DMS53 treated with DMSO at 0.1 percent for 48 hours (cell line): Measurements from ENCODE around the gene OR11A1.
A peak's percentile ranks its signal among the peaks of the same experiment; 100 is the strongest.
"Not testable (repeated sequence)": the region's sequence is repeated elsewhere in the genome, so short reads cannot be mapped to it uniquely, and the experiment has no call there.

Source experiments
- DNase-seq: peaks from one replicate; lab custom pipeline; 2025; ENCODE audit not compliant: unreplicated experiment; lab: John Stamatoyannopoulos, UW

The OR11A1 gene

DNA sequence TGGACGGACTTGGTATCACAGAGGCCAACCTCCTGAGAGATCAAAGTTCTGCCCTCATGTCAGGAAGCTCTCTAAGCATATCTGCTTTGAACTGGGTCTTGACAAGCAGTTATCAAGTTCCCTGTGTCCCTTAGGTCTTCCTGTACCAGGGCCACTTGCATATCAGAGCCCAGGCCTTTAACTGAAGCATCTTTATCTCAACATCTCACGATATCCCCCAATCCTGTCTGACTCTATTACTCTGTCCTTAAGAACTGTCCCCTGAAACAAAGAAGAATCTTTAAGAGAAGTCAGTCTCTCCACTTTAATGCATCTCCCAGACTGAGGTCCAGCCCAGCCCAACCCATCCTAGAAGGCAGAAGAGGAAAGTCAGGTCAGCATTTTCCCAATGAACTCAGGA is 22.7 kb upstream of the OR11A1 start:
- no peak for DNase-seq

GRCh38 chr6:29478740-29479139 is 21.9 kb upstream of the OR11A1 start:
- no peak for DNase-seq

- DNase-seq = no peak
Observed at GRCh38 chr6:29477923-29478450, 21.1 kb upstream of the OR11A1 start.

GRCh38 chr6:29474996-29475395 is 18.1 kb upstream of the OR11A1 start:
- no peak for DNase-seq

- no peak for DNase-seq
Observed at GRCh38 chr6:29466241-29466640, 9.4 kb upstream of the OR11A1 start.

DNA sequence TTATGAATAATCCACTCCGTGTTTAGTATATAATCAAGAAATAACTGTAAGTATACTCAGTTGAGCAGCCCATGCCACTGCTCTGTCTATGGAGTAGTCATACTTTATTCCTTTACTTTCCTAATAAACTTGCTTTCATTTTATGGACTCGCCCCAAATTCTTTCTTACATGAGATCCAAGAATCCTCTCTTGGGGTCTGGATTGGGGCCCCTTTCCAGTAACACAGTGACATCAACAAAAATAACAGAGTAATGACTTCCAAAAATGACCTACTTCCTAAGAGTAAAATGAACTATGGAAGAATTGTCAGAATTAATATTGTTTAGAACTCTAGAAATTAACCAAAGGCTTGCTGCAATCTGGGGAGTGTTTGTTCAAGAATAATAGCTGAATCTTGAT is 8.9 kb upstream of the OR11A1 start:
- no peak for DNase-seq

DNA sequence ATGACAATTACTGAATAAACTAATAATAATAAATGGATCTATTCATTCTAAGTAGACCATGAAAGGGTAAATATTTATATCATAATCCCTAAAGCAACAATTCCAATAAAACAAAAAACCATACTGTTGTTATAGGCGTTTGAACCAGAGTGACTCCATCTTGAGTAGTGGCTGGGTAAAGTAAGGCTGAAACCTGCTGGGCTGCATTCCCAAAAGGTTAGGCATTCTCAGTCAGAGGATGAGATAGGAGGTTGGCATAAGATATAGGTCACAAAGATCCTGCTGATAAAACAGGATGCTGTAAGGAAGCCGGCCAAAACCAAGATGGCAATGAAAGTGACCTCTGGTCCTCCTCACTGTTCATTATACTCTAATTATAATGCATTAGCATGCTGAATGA is 8.4 kb upstream of the OR11A1 start:
- peak; percentile 12 for DNase-seq

GRCh38 chr6:29462022-29462421 is 5.2 kb upstream of the OR11A1 start:
- no peak for DNase-seq

- no peak for DNase-seq
Observed at GRCh38 chr6:29461021-29461814, 4.3 kb upstream of the OR11A1 start.

- DNase-seq = no peak
Observed at GRCh38 chr6:29451471-29452193, 5.2 kb downstream of the OR11A1 start.

DNA sequence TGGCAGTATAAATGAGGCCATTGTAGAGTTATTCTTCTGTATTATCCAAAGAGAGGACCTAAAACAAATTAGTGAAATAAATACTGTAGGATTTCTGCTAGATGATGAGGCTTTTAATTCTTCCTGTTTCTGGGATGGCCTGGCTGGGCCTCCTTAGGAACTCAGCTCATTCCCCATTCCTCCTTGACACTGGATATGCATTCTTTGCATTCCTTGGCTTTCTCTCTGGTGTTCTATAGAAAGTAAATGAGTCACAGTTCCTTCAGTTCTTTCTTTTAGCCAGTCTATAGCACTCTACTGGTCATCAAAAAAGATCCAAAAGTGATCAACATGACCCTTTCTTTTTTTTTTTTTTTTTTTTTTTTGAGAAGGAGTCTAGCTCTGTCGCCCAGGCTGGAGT is 9.2 kb downstream of the OR11A1 start:
- DNase-seq = no peak

DNA sequence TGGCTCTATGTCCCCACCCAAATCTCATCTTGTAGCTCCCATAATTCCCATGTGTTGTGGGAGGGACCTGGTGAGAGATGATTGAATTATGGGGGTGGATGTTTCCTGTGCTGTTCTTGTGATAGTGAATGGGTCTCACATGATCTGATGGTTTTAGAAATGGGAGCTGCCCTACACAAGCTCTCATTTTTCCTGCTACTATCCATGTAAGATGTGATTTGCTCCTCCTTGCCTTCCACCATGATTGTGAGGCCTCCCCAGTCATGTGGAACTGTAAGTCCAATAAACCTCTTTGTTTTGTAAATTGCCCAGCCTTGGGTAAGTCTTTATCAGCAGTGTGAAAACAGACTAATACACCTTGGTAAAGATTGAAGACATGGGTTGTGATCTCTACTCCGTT is 12.8 kb downstream of the OR11A1 start:
- DNase-seq = not testable (repeated sequence)

GRCh38 chr6:29442719-29443118 is 14.2 kb downstream of the OR11A1 start:
- DNase-seq = no peak

DNA sequence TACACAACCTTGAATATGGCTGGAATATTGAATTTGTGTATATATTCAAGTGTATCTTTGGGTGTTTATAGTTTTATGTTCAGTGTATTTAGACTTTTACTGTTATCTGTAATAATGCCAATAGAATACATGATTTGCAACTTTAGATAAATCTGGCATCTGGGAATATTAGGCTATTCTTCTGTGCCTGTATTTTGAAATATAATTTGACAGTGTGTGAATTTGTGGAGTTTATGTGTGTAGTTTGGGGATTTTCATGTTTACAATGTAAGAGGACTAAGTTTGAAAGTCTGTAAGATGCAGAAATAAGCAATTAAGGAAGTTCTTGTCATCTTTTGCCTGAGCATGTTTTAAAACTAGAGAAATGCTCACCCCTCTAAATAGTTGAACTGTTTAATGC is 17.9 kb downstream of the OR11A1 start, which contains the start of gene OR10C1:
TSS of gene OR10C1 (plus strand) at position 301 of the 400 bp plus-strand sequence. CDS start 710 bp downstream, outside the sequence.
- no peak for DNase-seq

GRCh38 chr6:29436730-29437129 is 20.1 kb downstream of the OR11A1 start:
- DNase-seq = not testable (repeated sequence)

DNA sequence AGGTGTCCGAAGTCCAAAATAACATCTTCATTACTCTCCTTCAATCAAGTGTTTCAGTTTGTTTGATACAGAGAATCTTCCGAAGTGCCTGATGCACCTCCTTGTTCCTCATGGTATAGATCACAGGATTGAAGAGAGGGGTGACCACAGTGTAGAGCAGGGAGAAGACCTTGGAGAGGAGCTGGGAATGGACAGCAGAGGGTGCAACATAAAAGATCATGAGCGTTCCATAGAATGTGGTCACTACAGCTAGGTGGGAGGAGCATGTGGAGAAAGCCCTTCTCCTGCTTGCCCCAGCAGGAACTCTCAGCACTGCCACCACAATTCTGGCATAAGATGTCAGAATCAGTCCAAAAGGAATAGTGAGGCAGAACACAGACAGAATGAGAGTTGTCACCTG is 30.2 kb downstream of the OR11A1 start:
- no peak for DNase-seq

- no peak for DNase-seq
Observed at GRCh38 chr6:29425075-29425474, 31.8 kb downstream of the OR11A1 start.

DNA sequence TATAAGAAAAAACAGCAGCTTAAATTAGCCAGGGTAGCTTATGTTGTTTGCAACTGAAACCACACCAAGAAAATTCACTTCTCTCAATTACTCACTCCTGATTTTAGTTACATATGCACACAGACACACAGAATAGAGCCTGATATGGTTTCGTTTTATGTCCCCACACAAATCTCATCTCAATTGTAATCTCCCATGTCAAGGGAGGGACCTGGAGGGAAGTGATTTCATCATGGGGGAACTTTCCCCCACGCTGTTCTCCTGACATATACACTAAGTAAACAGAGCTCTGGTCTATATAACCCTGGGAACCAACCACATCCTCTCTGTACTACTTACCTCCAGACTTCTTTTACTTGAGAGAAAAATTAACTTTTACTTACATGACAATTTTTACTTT is 32.3 kb downstream of the OR11A1 start:
- no peak for DNase-seq

DNA sequence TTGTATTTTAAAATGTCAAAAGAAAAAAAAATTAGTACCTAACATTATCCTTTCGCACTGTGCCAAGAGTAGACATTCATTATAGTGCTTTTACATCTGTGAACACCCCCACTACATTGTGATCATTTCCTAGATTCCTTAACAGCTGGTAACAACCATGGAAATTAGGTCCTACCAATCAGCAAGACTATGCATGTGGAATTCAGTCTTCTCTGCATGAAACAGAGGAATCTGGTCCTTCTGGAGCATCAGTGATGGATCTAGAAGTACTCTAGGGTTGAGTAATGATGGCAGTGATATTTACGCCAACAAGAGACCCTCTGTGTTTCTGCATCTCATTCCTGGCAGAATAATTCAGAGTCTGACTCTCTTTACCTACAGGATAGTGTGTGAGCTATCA is 32.7 kb downstream of the OR11A1 start:
- no peak for DNase-seq

GRCh38 chr6:29419516-29419915 is 37.4 kb downstream of the OR11A1 start:
- no peak for DNase-seq

- peak; percentile 4 for DNase-seq
Observed at GRCh38 chr6:29414588-29414987, 42.3 kb downstream of the OR11A1 start, which contains the start of gene OR12D1. TSS of gene OR12D1 (plus strand) at chr6:29414928.

DNA sequence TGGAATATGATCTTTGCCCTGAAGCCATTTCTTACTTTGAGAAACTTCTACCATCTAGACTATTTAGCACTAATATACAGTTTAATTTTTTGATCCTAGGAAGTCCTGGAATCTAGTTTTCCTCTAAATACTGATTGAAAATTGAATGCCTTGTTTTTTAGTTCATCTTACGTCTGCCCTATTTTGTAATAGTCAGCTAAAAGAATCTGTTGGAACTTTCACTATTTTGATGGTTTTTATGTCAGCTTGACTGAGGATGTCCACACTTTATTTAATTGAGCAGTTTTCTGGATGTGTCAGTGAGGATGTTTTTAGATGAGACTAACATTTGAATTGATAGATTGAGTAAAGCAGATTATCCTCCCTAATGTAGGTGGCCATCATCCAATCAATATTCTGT is 53.1 kb downstream of the OR11A1 start:
- no peak for DNase-seq
